Gastrocnemius medialis (tissue), 4 donors: Measurements from ENCODE around the gene PALD1.

Experiments
- CTCF ChIP-seq, 5 experiments: fragments of 450-650 bp in 3 of 5; fragments of 200-600 bp in 2 of 5; sonication (generic) in 2 of 5; IDR thresholded peaks in 4 of 5; conservative IDR thresholded peaks in 1 of 5; 1 replicate in 4 of 5; 2 replicates in 1 of 5; pipeline ENCODE4 v1.5.1; 2016 to 2019; ENCODE audit warnings: antibody characterized with exemption in 5 of 5, mild to moderate bottlenecking in 3 of 5, moderate library complexity in 3 of 5
- POLR2A ChIP-seq, 2 donors: fragments of 450-650 bp; IDR thresholded peaks; one replicate each; pipeline ENCODE4 v1.6.1; 2017; ENCODE audit warnings: antibody characterized with exemption in 2 of 2, mild to moderate bottlenecking in 2 of 2, moderate library complexity in 2 of 2

GRCh38 chr10:70440296-70441160, 38.0 kb upstream of the PALD1 start:
- TF ChIP-seq CTCF (IDR thresholded peaks at IDR 0.05 in 4 of 5, conservative IDR thresholded peaks at IDR 0.05 in 1 of 5) (no peak), POLR2A (IDR thresholded peaks at IDR 0.05) (no peak)
